Fibroblast of upper back skin (primary cell): Measurements from ENCODE around the gene MOK.
A peak's percentile ranks its signal among the peaks of the same experiment; 100 is the strongest.
"Not testable (repeated sequence)": the region's sequence is repeated elsewhere in the genome, so short reads cannot be mapped to it uniquely, and the experiment has no call there.

Source experiments
- DNase-seq: peaks from one replicate; pipeline ENCODE4 v3.0.0-alpha.2; 2013

Gene MOK, protein sequence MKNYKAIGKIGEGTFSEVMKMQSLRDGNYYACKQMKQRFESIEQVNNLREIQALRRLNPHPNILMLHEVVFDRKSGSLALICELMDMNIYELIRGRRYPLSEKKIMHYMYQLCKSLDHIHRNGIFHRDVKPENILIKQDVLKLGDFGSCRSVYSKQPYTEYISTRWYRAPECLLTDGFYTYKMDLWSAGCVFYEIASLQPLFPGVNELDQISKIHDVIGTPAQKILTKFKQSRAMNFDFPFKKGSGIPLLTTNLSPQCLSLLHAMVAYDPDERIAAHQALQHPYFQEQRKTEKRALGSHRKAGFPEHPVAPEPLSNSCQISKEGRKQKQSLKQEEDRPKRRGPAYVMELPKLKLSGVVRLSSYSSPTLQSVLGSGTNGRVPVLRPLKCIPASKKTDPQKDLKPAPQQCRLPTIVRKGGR

DNA sequence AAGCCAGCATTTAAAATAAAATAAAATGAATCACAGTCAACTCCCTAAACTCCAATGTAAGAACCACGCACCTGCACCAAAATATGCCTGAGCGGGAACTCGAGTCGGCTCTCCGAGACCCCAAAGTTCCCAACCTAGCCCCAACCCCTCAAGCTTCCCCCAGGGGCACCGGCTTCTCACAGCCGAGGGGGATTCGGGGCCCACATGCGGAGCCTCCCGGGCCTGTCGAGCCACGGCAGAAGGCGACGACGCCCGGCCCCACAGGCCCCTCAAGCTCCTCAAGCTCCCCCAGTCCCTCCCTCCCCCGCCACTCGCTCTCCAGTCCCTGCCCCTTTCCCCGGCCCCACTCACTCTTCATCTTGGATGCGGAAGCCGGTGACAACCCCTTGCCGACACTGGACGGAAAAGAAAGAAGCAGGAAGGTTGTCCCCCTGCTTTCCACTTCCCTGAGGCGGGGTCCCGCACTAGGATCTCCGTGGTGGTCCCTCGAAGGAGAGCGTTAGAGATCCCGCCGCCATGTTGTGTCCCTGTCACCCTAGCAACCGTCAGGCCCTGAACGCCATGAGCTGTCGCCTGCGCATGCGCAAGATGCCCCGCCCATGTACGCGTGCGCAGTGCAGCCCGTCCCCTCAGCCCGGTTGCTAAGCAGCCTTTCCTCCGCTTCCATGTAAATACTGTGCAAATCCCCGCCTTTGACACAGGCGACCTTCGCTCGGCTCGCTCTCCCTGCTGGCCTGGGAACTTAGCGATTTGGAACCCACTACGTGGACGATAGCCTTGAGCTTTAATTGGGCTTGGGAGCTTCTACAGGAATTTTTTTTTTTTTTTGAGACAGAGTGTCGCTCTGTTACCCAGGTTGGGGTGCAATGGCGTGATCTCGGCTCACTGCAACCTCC is at the start of gene MOK:
MOK (minus strand) TSS at position 554 of the 896 bp plus-strand sequence; CDS start at position 358, 196 bp downstream.
- DNase-seq: peak; percentile 94

DNA sequence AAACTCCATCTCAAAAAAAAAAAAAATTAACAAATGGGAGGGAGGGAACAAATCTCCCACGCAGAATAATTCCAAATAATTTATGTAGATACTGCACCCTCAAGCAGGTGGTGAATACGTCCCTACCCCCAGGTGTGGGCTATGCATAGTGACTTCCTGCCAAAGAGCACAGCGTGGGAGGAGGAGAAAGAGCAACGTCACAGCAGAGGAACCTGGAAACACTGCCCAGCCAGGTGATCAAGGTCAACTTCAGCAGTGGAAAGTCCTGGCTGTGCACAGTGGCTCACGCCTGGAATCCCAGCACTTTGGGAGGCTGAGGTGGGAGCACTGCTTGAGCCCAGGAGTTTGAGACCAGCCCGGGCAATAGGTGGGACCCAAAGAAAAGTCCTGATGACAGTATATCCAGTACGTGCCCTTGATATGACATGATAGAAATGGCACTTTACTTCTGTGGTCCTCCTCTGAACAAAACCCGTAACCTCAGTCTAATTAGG is 48.2 kb upstream of the MOK start:
- no peak for DNase-seq

DNA sequence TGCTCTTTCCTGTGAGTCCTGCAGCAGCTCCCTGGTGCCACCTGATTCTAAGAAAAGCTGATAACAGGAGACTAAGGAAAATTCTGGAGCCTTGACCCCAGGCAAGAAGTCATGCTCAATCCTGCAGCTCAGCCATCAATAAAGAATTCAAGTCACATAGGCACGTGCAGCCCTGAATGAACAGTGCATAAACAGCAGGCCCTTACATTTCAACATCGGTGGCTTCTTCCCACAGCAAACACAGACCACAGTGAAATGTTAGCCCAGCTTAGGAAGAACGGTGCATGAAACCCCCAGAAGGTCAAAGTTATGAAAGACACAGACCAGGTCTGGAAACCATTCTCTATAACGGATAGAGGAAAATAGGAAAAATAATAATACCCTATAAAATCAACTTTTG is 47.2 kb upstream of the MOK start:
- no peak for DNase-seq

DNA sequence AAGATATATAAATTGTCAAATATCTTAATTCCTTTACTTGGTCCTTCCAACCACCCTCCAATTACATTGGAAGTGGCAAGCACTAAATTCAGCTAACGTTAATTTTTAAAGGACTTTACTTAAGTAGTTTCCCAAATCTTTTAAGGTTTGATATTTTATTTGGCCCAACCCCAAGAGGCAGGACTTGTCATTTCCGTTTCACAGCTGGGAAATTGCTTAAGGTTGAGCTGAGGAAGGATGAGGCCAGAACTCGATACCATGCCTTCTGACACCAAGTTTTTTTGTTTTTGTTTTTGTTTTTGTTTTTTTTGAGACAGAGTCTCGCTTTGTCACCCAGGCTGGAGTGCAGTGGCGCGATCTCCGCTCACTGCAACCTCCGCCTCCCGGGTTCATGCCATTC is 46.6 kb upstream of the MOK start:
- DNase-seq: not testable (repeated sequence)

DNA sequence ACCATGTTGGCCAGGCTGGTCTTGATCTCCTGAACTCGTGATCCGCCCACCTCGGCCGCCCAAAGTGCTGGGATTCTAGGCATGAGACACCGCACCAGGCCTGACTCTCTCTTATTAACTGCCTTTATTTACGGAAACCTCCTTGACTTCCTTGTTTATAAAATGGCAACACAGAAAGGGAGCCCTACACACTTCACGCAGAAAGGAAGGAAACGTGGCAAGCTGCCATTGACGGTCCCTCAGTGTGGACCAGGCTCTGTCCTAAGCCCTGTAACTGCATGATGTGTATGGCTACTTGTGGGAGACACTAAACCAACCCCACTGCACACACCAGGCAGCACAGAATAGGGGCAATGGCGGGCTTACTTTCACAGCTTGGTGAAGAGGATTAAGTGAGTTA is 46.1 kb upstream of the MOK start:
- no peak for DNase-seq

DNA sequence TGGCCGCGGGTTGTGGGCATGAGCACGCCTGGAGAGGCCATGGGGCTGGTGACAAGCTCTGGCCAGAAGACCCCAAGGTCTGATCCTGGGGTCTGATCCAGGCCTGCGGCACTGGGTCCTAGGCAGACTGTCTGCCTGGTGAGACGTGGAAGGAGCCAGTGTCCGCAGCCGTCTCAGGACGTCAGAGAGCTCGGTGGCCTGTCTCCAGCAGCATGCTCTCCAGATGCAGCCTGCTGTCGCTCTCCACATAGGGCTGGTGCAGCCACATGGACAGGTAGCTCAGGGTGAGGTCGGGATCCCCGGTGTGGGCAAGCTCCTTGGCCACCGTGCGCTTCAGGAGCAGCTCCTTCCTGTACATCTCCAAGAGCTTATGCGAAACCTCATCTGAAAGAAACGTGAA is 43.4 kb upstream of the MOK start:
- DNase-seq: no peak

DNA sequence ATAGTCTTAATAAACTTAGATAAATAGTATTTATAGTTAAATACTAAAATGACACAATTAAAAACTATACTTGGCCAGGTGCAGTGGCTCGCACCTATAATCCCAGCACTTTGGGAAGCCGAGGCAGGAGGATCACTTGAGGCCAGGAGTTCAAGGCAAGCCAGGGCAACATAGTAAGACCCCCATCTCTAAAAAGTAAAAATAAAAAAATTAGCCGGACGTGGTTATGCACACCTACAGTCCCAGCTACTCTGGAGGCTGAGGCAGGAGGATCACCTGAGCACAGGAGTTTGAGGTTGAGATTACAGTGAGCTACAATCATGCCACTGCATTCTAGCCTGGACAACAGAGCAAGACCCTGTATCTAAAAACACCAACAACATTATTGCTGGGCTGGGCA is 41.7 kb upstream of the MOK start:
- DNase-seq: no peak

DNA sequence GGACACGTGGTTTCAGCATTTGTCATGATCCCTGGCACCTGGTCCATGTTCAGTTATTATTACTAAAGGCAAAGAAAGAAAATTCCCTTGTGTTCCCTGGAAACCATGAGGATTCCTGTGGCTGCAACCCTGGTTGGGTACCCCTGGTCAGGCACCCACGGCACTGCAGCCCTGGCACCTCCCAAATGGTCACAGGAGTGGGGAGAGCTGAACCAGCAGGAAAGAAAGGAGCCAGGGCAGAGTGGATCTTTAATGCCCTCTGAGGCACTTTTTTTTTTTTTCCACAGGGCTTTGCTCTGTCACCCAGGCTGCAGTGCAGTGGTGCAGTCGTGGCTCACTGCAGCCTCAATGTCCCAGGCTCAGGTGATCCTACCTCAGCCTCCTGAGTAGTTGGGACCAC is 40.3 kb upstream of the MOK start:
- DNase-seq: no peak

DNA sequence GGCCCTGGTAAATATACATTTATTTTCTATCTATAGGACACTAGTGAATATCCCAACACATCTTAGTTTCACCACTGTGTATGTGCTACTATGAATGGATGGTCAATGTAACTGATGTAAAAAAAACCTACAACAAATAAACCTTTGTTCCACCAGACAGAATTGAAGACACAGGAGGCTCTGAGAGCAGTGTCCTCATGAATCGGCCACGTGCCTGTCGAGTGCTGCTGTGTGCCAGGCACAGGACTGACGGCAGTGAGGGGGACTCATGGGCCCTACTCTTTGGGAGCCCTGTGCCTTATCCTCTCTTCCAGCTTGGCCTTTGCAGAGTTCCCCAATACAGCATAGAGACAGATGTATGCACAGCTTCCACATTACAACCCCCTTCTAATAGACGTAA is 39.5 kb upstream of the MOK start:
- no peak for DNase-seq

DNA sequence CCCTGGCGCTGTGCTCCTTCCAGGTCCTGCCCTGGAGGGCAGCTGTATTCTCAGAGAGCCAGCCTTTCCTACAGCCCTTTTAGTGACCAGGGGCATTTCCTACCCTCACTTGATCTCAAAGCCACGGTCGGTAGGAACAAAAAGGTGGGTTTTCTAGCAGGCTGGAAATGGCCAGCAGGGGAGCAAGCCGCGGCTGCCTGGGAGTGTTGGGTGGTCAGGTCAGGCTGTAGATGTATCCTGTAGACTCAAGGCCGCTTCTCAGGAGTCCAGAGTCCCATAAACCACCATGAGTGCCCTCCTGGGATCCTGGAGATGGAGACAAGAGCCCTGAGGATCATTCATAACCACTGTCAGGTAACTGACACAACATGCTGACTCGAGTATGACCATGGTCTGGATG is 39.1 kb upstream of the MOK start:
- DNase-seq: no peak

DNA sequence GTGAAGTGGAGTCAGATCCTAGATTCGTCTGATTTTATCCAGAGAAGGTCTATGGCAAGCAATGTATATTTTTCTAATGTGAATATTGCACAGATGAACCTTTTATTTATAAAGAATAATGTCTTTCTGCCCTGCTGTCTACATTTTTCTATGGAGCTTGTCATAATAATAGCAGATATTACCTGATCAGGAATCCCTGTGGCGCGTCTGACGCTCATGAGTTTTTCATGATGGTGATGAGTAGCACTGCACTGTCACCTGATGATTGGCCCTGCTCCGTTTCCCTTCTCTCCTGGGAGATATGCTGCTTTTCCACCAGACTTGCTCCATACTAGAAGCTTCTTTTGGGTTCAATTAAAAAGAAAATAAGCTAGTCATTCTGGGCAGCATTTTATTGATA is 37.3 kb upstream of the MOK start:
- DNase-seq: no peak

DNA sequence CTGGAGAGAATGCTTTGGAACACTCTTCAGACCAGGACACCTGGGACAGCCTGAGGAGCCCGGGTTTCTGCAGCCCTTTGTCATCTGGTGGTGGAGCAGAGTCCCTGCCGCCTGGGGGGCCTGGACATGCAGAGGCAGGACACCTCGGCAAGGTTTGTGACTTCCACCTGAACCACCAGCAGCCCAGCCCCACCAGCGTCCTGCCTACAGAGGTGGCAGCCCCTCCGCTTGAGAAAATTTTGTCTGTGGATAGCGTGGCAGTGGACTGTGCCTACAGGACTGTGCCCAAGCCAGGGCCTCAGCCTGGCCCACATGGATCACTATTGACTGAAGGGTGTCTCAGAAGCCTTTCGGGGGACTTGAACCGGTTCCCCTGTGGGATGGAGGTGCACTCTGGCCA is 36.6 kb upstream of the MOK start:
- no peak for DNase-seq

DNA sequence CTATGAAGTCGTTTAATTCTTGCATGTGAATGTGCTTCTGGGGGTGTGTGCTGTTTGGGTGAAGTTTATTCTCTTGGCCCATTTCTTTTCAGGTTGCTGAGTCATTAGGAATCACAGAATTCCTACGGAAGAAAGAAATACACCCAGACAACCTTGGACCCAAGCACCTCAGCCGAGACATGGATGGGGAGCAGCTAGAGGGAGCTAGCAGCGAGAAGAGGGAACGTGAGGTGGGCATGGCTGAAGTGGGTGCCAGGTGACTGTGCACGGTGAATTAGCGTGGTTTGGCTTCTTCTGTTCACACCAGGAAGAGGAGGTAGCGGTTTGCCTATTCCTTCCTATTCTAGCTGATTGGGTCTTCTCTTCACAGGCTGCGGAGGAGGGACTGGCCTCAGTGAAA is 33.8 kb upstream of the MOK start:
- DNase-seq: no peak

DNA sequence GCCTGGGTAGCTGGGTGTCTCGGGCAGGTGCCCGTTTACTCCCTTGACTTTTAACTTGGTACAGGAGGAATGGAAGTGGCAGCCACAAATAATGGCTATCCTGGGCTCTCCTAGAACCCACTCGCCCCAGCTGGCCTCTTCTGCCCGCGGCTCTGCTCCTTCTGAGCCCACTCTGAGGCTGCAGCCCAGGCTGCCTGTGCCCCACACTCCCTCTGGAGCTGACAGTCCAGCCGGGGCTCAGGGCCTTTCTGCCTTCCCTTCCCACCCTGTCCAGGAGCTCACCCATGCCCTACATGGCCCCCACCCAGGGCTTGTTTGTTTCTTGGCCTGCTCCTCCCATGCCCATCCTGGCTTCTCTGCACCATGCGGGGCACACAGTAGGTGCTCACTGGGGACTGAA is 30.2 kb upstream of the MOK start:
- DNase-seq: no peak

DNA sequence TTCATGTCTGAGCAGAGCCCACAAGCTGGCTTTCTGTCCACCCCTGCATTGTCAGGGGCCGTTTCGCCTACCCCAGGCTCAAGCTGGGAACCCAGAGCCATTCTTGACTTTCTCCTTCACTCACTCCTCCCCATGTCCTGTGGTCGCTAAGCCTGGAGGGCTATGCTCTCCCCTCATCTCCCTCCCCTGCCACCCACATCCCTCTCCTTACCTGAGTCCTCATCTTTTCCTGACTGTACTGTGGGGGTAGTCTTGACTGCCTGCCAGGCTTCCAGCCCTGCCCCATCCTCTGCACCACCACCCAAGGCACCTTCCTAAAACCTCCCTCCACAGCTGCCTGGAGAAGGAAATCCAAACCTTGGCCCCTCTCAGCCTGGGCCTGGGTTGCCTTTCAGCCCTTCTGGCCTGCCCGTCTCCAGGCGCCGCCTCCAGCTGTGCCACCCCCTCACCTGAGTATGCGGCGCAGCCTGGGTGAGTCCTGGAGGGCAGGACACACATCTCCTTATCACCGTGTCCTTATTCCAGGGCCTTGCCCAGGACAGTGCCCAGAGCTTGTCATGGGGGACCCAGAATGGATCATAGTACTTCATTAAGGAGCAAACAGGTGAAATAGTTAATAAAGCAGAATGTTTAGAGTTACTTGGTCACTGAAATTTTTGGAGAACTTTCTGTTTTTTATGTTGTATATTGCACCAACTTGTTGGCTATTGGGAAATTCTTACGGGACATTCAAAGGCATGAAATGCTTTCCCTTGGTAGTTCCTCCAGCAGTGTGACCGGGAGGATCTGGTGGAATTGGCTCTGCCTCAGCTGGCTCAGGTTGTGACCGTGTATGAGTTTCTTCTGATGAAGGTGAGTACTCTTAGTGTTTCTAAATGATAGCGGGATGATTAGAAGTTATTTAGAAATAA is 29.1 kb upstream of the MOK start:
- DNase-seq: no peak

DNA sequence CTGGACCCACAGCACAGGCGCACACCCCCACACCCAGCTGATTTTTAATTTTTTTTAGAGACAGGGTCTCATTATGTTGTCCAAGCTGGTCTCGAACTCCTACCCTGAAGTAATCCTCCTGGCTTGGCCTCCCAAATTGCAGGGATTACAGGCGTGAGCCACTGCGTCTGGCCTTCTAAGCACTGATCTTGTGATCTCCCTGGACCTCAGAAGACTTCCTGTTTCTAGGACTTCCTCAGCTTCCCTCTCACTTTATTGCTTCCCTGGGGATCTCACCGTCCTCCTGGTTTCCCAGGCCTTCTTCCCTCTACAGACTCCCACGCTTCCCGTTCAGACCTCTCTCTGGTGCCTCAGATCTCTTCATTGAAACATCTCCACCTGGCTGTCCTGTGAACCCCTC is 28.4 kb upstream of the MOK start:
- DNase-seq: no peak

DNA sequence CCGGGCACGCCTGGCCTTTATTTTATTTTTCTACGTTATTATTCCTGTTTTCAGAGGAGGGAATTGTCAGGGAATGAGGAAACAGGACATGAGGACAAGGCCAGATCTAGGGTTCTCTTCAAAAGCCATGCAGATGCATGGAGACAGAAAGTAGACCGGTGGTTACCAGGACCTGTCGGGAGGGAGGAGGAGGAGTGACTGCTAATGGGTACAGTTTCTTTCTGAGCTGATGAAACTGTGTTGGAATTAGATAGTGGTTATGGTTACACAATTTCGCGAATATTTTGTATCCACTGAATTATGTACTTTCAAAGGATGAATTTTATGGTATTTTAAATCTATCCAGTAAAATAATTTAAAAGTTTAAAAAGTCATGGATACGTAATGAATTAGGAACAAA is 25.8 kb upstream of the MOK start:
- DNase-seq: no peak

DNA sequence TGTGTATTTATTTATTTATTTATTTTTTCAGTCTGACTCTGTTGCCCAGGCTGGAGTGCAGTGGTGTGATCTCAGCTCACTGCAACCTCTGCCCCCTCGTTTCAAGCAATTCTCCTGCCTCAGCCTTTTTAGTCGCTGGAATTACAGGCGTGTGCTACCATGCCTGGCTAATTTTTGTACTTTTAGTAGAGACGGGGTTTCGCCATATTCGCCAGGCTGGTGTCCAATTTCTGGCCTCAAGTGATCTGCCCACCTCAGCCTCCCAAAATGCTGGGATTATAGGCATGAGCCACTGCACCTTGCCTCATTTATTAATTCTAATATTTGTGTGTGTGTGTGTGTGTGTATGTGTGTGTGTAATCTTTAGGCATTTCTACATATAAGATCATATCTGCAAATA is 24.4 kb upstream of the MOK start:
- not testable (repeated sequence) for DNase-seq

DNA sequence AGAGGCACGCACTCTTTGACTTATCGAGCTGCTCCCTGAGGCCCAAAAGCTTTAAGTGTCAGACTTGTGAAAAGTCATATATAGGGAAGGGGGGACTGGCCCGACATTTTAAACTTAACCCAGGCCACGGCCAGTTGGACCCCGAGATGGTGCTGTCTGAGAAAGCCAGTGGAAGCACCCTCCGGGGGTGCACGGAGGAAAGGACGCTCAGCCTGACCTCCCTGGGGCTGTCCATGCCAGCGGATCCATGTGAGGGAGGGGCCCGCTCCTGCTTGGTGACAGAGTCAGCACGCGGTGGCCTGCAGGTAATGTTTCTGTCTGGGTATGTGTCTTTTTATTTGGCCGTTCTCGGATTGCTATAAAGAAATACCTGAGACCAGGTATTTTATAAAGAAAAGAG is 21.6 kb upstream of the MOK start:
- no peak for DNase-seq

DNA sequence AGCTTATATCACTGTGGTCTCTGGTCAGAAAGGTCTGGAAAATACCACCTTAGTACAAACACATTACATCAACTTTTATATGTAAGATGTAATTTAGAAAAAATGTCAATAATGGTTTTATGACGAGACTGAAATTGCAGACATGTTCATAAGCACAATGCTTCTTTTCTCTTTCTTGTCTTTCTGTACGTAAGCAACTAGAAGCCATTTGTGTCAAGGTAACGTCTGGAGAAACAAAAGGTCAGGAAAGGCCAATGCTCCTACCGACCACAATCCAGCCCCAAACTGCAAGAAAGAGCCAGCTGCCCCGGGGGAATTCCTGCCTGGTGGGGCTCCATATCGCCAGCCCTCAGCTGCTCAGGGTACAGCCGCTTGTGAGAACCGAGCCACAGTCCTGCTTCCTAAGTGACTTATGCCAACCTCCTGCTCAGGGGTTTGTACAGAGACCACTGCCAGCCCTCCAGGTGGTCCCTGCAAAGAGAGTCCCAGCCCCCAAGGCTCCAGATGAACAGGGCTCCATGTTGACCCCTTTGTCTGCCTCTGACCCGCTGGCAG is 20.9 kb upstream of the MOK start:
- no peak for DNase-seq

DNA sequence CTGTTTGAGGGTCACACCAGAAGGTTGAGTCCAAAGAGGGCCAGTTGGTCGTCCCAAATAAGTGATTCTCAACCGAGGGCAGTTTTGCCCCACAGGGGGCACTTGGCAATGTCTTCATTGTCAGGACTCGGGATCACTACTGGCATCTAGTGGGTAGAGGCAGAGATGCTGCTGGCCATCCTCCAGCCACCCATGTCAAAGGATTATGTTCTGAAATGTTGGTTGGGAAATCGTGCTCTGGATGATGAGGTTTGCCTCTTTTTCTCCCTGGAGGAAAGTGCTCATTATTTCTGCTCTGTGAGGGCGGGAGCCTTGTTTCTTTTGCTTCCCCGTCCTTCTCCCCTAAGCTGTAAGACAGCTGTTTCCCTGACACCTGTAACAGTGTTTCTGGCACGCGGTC is 18.1 kb upstream of the MOK start:
- peak; percentile 80 for DNase-seq
